Thoracic aorta (tissue), 2 donors: ENCODE results near the gene NHP2. TPM values are rescaled to one million over a fixed set of nuclear protein-coding genes. Genes with fewer than 3 reads are reported as not detected.

Experiments used
- ATAC-seq: fragments of 150-250 bp; one replicate; pipeline ENCODE4 v1.8.0; 2017; ENCODE audit warnings: low read depth; ENCODE audit not compliant: insufficient number of reproducible peaks, low FRiP score
- DNase-seq: peaks from one replicate; pipeline ENCODE4 v3.0.0-alpha.2; 2020; ENCODE audit warnings: low spot score
- H3K27ac ChIP-seq, 2 donors: fragments of 200-600 bp; sonication (generic); 1 replicate in 1 of 2; 2 replicates in 1 of 2; pipeline ENCODE4 v1.5.1; 2016; ENCODE audit warnings: mild to moderate bottlenecking in 2 of 2, moderate library complexity in 2 of 2
- H3K27me3 ChIP-seq: fragments of 200-600 bp; sonication (generic); replicated peaks from 2 replicates; pipeline ENCODE4 v1.6.0; 2016; ENCODE audit warnings: mild to moderate bottlenecking; ENCODE audit not compliant: insufficient read depth
- H3K36me3 ChIP-seq: fragments of 200-600 bp; sonication (generic); one replicate; pipeline ENCODE4 v1.5.1; 2016
- H3K4me1 ChIP-seq, 2 donors: fragments of 200-600 bp; sonication (generic); 1 replicate in 1 of 2; 2 replicates in 1 of 2; pipeline versions ENCODE4 v1.5.1 to v1.6.0; 2016; ENCODE audit warnings: low read depth in 2 of 2, mild to moderate bottlenecking in 1 of 2; ENCODE audit not compliant: control insufficient read depth in 1 of 2
- H3K4me3 ChIP-seq: fragments of 200-600 bp; sonication (generic); 2 replicates; pipeline ENCODE4 v1.5.1; 2016; ENCODE audit warnings: mild to moderate bottlenecking
- H3K9me3 ChIP-seq: fragments of 200-600 bp; sonication (generic); 2 replicates; pipeline ENCODE4 v1.5.1; 2016
- total RNA-seq, 2 donors: library from RNA; depleted of rRNA; stranded (reverse); fragments of >200 nt; gene quantifications; one replicate each; pipeline versions ENCODE4 v1.1.0 to v1.2.3, GENCODE V29; 2016
- TF ChIP-seq, protein P1 (sequence below): fragments of 200-600 bp; sonication (generic); IDR thresholded peaks from one replicate; pipeline ENCODE4 v1.5.1; 2019; ENCODE audit warnings: antibody characterized with exemption

The NHP2 gene
- total RNA-seq, 2 donors from 2014 or later = 99.4 to 107 TPM

DNA sequence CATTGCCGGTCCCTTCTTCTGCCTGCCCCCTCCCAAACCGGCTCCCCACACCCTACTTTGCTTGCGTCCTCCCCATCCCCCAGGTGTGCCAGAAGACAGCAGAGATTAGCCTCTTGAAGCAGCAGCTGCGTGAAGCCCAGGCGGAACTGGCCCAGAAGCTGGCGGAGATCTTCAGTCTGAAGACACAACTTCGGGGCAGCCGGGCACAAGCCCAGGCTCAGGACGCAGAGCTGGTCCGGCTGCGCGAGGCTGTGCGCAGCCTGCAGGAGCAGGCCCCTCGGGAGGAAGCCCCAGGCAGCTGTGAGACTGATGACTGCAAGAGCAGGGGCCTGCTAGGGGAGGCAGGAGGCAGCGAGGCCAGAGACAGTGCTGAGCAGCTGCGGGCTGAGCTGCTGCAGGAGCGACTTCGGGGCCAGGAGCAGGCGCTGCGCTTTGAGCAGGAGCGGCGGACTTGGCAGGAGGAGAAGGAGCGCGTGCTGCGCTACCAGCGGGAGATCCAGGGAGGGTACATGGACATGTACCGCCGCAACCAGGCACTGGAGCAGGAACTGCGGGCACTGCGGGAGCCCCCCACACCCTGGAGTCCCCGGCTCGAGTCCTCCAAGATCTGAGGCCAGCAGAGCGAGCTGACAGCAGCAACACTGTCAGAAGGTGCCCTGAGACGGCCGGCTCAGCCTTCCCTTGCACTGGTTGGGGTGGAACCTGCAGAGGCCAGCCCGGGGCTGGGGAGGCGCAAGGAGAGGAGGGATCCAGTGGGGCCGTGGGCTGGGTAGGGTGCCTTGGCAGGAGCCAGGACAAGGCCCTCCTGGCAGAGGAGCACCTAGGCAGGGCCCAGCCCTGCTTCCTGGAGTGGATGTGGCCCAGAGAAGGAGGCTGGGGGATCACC is 32.1 kb downstream of the NHP2 start:
- Histone ChIP-seq H3K36me3 (no peaks in the 10 kb centered on the region), H3K9me3 (no peaks in the 10 kb centered on the region), H3K4me3 (no peak overlapping the region), H3K27me3 (no peaks in the 10 kb centered on the region), H3K27ac (no peak overlapping the region), H3K4me1 (no peaks in the 10 kb centered on the region)
- TF ChIP-seq, protein P1, sequence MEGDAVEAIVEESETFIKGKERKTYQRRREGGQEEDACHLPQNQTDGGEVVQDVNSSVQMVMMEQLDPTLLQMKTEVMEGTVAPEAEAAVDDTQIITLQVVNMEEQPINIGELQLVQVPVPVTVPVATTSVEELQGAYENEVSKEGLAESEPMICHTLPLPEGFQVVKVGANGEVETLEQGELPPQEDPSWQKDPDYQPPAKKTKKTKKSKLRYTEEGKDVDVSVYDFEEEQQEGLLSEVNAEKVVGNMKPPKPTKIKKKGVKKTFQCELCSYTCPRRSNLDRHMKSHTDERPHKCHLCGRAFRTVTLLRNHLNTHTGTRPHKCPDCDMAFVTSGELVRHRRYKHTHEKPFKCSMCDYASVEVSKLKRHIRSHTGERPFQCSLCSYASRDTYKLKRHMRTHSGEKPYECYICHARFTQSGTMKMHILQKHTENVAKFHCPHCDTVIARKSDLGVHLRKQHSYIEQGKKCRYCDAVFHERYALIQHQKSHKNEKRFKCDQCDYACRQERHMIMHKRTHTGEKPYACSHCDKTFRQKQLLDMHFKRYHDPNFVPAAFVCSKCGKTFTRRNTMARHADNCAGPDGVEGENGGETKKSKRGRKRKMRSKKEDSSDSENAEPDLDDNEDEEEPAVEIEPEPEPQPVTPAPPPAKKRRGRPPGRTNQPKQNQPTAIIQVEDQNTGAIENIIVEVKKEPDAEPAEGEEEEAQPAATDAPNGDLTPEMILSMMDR = no peak
- ATAC-seq = no peak
- DNase-seq = no peak

DNA sequence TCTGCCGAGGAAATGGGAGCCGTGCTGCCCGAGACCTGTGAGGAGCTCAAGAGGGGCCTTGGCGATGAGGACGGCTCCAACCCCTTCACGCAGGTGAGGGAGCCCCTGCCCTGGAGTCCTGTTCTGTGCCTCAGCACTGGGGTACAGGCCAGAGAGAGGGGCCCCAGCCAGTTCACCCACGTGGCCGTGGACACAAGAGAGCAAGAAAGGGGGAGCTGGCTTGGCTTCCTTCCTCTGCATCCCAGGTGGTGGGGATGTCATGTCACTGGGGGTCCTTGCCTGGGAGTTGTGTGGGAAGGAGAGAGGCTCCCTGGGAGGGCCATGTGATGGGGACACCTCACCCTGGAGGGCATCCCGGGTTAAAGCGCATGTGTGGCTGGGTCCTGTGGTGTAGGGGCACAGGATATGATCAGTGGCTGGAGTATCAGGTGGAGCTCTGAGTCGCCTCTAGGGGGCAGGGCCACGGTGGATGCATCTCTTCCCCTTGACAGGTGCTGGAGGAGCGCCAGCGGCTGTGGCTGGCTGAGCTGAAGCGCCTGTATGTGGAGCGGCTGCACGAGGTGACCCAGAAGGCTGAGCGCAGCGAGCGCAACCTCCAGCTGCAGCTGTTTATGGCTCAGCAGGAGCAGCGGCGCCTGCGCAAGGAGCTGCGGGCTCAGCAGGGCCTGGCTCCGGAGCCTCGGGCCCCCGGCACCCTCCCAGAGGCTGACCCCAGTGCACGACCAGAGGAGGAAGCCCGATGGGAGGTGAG is 32.9 kb downstream of the NHP2 start:
- TF ChIP-seq, protein P1 = no peak
- ATAC-seq (no peak), DNase-seq (no peak)
- Histone ChIP-seq H3K27me3 (no peaks in the 10 kb centered on the region), H3K27ac (no peak overlapping the region), H3K4me1 (no peaks in the 10 kb centered on the region), H3K4me3 (no peak overlapping the region), H3K36me3 (no peaks in the 10 kb centered on the region), H3K9me3 (no peaks in the 10 kb centered on the region)

DNA sequence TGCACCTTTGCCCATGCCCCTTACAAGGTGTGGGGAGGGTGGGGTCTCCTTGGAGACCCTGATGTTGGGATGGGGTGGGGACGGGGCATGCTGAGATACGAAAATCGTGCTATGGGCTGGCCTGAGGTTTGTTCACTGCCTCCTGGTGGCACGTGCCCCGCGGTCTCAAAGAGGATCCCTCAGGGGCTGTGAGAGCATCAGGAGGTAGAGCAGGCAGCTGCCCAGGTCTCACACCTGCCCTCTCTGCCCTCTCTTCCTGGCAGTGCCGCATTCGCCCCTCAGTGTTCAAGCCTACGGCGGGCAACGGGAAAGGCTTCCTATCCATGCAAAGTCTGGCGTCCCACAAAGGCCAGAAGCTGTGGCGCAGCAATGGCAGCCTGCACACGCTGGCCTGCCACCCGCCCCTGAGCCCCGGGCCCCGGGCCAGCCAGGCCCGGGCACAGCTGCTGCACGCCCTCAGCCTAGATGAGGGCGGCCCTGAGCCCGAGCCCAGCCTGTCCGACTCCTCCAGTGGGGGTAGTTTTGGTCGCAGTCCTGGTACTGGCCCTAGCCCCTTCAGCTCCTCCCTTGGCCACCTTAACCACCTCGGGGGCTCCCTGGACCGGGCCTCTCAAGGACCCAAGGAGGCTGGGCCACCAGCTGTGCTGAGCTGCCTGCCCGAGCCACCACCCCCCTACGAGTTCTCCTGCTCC is 33.6 kb downstream of the NHP2 start:
- TF ChIP-seq, protein P1 = no peak
- DNase-seq (no peak), ATAC-seq (no peak)
- Histone ChIP-seq H3K27ac (no peak overlapping the region), H3K36me3 (no peaks in the 10 kb centered on the region), H3K4me1 (no peaks in the 10 kb centered on the region), H3K27me3 (no peaks in the 10 kb centered on the region), H3K9me3 (no peaks in the 10 kb centered on the region), H3K4me3 (no peak overlapping the region)

DNA sequence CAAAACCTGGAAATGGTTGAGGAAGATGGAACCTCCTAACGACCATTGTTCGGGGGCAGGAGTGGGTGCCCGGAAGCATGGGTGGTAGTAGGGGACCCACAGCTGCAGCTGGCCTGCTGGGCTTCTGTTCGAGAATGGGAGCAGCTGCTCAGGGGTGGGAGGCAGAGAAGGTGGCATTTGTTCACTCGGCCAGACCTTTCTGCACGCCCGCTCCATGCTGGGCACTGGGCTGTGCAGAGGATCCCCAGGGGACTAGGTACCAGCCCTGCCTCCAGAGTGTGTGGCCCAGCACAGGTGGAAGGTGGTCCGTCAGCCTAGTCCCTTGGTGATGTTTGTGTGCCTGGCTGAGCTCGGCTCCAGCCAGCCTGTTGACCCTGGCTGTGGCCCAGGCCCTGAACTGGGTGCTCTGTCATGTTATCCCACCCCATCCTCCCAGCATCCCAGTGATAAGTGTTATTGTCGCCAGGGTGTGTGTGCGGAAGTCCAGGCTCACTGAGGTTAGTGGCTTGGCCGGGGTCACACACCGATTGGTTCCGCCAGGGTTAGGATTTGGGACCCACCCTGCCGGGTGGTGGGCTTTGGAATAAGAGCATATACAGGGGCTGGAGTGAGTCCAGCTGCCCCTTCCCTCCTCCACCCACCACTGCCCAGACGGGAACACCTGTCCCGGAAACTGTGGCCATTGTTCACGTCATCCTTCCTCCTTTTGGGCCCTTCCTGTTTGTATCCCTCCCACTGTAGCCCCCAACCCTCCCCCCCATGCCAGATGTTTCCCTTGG is 35.6 kb downstream of the NHP2 start:
- no peak for ATAC-seq
- H3K27me3 ChIP-seq = no peaks in the 10 kb centered on the region

More for the DNA sequence above, 35.6 kb downstream of the NHP2 start:
- H3K4me3 ChIP-seq = no peak overlapping the region
- peaks cover 0 to 12% of the 10 kb centered on the region in 2 donors for H3K4me1 ChIP-seq
- DNase-seq = no peak
- no peak overlapping the region for H3K27ac ChIP-seq
- no peaks in the 10 kb centered on the region for H3K36me3 ChIP-seq
- no peaks in the 10 kb centered on the region for H3K9me3 ChIP-seq
- TF ChIP-seq, protein P1 = no peak
